Neural crest cell (in vitro differentiated cells): ENCODE data around the gene MIPOL1. TPM values are rescaled to one million over a fixed set of nuclear protein-coding genes. Genes with fewer than 3 reads are reported as not detected.

Experiments
- DNase-seq: peaks from one replicate; pipeline ENCODE4 v3.0.0; 2021; ENCODE audit warnings: low read depth, mixed read lengths, low spot score
- H3K27ac Mint-ChIP-seq: one replicate; pipeline ENCODE4 v1.8.0; 2021; ENCODE audit warnings: mild to moderate bottlenecking, mixed read lengths; ENCODE audit not compliant: unreplicated experiment
- H3K27me3 Mint-ChIP-seq: 2 replicates; pipeline ENCODE4 v1.8.0; 2021; ENCODE audit warnings: low read depth, mild to moderate bottlenecking, mixed read lengths
- H3K36me3 Mint-ChIP-seq: 2 replicates; pipeline ENCODE4 v1.8.0; 2021; ENCODE audit warnings: low read depth, mild to moderate bottlenecking, mixed read lengths
- H3K4me1 Mint-ChIP-seq: 2 replicates; pipeline ENCODE4 v1.8.0; 2021; ENCODE audit warnings: mixed read lengths
- H3K4me3 Mint-ChIP-seq: one replicate; pipeline ENCODE4 v1.8.0; 2021; ENCODE audit warnings: mild to moderate bottlenecking, mixed read lengths
- H3K9me3 Mint-ChIP-seq: 2 replicates; pipeline ENCODE4 v1.8.0; 2021; ENCODE audit warnings: mixed read lengths
- total RNA-seq: library from RNA; stranded (reverse); gene quantifications from 2 replicates; pipeline ENCODE4 v1.2.1, GENCODE V29; 2021
- TF ChIP-seq, protein P1 (sequence below): fragments of 200-600 bp; sonication (generic); conservative IDR thresholded peaks from 2 replicates; pipeline ENCODE4 v1.5.0; 2021; ENCODE audit warnings: antibody characterized with exemption, mild to moderate bottlenecking

MIPOL1 gene
- total RNA-seq, 1 donor from 2014 or later: 16.6 TPM

DNA sequence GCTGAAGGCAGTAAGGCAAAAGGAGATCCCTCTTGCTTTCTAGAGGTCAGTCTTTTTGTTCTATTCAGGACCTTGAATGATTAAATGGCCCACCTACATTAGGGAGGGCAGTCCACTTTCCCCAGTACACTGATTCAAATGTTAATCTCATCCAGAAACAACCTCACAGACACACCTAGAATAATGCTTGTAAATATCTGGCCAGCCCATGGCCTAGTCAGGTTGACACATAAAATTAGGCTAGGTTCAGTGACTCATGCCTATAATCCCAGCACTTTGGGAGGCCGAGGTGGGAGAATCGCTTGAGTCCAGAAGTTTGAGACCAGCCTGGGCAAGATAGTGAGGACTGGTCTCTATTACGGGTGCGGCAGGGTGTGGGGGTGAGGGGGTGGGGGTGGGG, 43.5 kb downstream of the MIPOL1 start:
- Mint-ChIP-seq H3K27me3 (no peaks in the 10 kb centered on the region), H3K27ac (no peak overlapping the region), H3K36me3 (no peaks in the 10 kb centered on the region), H3K4me3 (no peak overlapping the region), H3K9me3 (no peaks in the 10 kb centered on the region), H3K4me1 (no peaks in the 10 kb centered on the region)
- DNase-seq: no peak
- TF ChIP-seq, protein P1, sequence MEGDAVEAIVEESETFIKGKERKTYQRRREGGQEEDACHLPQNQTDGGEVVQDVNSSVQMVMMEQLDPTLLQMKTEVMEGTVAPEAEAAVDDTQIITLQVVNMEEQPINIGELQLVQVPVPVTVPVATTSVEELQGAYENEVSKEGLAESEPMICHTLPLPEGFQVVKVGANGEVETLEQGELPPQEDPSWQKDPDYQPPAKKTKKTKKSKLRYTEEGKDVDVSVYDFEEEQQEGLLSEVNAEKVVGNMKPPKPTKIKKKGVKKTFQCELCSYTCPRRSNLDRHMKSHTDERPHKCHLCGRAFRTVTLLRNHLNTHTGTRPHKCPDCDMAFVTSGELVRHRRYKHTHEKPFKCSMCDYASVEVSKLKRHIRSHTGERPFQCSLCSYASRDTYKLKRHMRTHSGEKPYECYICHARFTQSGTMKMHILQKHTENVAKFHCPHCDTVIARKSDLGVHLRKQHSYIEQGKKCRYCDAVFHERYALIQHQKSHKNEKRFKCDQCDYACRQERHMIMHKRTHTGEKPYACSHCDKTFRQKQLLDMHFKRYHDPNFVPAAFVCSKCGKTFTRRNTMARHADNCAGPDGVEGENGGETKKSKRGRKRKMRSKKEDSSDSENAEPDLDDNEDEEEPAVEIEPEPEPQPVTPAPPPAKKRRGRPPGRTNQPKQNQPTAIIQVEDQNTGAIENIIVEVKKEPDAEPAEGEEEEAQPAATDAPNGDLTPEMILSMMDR: no peak

DNA sequence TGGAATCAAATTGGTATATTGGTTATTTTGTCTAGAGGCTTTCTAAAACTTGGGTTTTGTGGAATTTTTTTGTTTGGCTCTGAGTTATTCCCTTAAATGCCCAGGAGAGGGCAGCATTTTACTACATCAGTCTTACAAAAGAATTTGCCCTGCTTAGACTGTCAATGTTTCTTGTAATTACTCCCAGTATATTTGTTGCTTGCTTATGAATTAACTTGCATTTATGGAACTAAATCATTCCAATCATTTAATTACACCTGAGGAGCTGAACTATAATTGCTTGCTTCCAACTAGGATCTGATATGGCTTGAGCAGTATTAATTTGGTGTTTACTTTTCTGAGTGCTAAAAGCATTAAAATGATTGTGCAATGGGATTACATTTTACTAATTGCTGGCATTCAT, 48.7 kb downstream of the MIPOL1 start:
- H3K27me3 Mint-ChIP-seq: no peaks in the 10 kb centered on the region
- H3K4me1 Mint-ChIP-seq: no peaks in the 10 kb centered on the region
- H3K36me3 Mint-ChIP-seq: no peaks in the 10 kb centered on the region
- no peak overlapping the region for H3K27ac Mint-ChIP-seq
- no peak for DNase-seq
- H3K9me3 Mint-ChIP-seq: no peaks in the 10 kb centered on the region
- TF ChIP-seq, protein P1: peak; percentile 92
- H3K4me3 Mint-ChIP-seq: no peak overlapping the region

DNA sequence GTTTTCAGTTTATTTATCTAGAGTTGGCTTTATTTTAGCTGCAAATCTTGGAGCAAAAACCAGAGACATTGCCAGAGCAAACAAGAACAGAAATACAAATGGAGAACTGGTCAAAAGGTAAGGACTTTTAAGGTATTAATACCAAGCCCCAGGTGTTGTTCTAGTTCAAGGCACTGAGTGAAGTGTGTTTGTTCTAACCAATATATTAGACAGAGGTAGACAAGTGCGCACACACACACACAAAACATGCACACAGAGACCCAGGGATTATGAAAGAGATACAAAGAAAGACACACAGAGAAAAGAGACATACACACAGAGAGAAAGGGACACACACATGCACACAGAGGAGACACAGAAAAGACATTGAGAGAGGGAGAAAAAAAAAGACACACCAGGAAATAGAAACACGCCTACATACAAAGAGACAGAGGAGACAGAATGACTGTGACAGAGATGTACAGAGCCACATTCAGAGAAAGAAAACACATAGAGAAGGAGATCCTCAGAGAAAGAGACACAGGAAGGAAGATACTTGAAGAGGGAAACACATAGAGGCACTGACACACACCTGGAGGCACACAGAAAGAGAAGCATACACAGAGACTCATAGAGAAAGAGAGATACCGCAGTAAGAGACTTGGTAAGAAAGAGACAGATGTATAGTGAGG, 50.2 kb downstream of the MIPOL1 start:
- Mint-ChIP-seq H3K4me1 (no peaks in the 10 kb centered on the region), H3K27ac (no peak overlapping the region), H3K9me3 (no peaks in the 10 kb centered on the region), H3K36me3 (no peaks in the 10 kb centered on the region), H3K4me3 (no peak overlapping the region), H3K27me3 (no peaks in the 10 kb centered on the region)
- DNase-seq: no peak
- TF ChIP-seq, protein P1: no peak

DNA sequence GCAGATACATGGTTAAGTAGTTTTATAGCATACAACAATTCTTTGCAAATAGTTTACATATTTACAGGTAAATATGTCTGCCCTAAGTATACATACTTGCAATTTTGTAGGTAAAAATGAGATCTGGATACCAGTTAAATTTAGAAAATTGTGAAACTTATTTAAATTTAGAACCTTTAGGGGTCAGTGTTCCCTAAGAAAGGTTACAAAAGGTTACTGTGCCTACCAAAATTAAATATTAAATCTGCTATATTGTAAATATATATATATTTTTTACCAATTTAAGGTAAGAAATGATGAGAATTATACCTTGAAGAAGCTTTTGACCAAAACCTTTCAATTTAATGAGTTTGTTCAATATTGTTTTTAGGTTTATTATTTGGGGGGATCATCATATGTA, 54.0 kb downstream of the MIPOL1 start:
- H3K27me3 Mint-ChIP-seq: no peaks in the 10 kb centered on the region
- no peak overlapping the region for H3K27ac Mint-ChIP-seq
- TF ChIP-seq, protein P1: peak; percentile 51
- H3K9me3 Mint-ChIP-seq: no peaks in the 10 kb centered on the region
- DNase-seq: no peak
- H3K36me3 Mint-ChIP-seq: no peaks in the 10 kb centered on the region
- H3K4me3 Mint-ChIP-seq: no peak overlapping the region
- H3K4me1 Mint-ChIP-seq: no peaks in the 10 kb centered on the region

DNA sequence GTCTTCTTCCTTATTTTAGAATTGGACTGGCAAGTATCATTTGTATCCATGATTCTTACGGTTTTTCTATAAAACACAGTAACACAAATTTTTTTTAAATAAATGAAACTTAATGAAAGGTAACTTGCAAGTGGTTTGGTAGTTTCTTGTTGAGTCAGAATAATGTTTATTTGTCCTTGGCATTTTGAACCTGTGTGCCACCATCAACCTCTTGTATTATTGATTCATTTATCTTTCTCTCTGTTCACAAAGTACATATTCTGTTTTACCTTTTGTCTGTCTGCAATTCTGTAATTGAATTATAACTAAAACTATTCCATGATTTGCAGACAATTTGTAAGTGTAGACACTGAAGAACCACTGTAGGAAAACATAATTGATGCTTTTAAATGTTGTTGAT, 54.7 kb downstream of the MIPOL1 start:
- Mint-ChIP-seq H3K9me3 (no peaks in the 10 kb centered on the region), H3K27me3 (no peaks in the 10 kb centered on the region), H3K27ac (no peak overlapping the region), H3K4me1 (peaks cover 2% of the 10 kb centered on the region), H3K36me3 (no peaks in the 10 kb centered on the region), H3K4me3 (no peak overlapping the region)
- TF ChIP-seq, protein P1: no peak
- DNase-seq: no peak
